A549 (cell line): ENCODE measurements around the gene SOS1. TPM values are rescaled to one million over a fixed set of nuclear protein-coding genes. Genes with fewer than 3 reads are reported as not detected.

Source experiments
- ATAC-seq, 2 experiments: fragments of 200-7000 bp in 1 of 2; fragments of >200 bp in 1 of 2; cut with Nextera tagmentation in 1 of 2; cut with Tn5 transposase in 1 of 2; 3 replicates each; pipeline versions ENCODE4 v1.8.0 to v1.9.1; 2018 to 2020; ENCODE audit warnings: mild to moderate bottlenecking in 1 of 2, moderate library complexity in 1 of 2
- CTCF ChIA-PET: fragments of 300-600 bp; sonication (Branson Sonifier 250); formaldehyde crosslinking; extraction: SDS; loops from one replicate; lab custom pipeline; 2021; ENCODE audit warnings: antibody characterized with exemption, inconsistent platforms; lab: Yijun Ruan, JAX
- POLR2A ChIA-PET: fragments of 350-600 bp; formaldehyde crosslinking; extraction: SDS; loops from one replicate; lab custom pipeline; 2021; ENCODE audit warnings: antibody characterized with exemption, inconsistent platforms; lab: Yijun Ruan, JAX
- DNase-seq, 2 experiments: peaks; one replicate each; pipeline versions ENCODE4 v3.0.0 to v3.0.0-alpha.2; 2011 to 2016; ENCODE audit warnings: low read depth in 1 of 2, low spot score in 1 of 2
- FAIRE-seq: peaks from 2 replicates; lab custom pipeline; 2011; peaks lifted over from hg19 to GRCh38; lab: Jason Lieb, UNC
- H3K27ac ChIP-seq, 2 experiments: fragments of >200 bp; sonication (Bioruptor Twin); formaldehyde crosslinking; 3 replicates each; pipeline ENCODE4 v1.5.1; 2016 to 2017
- H3K4me1 ChIP-seq: fragments of >200 bp; sonication (Bioruptor Twin); formaldehyde crosslinking; 3 replicates; pipeline ENCODE4 v1.6.1; 2016
- H3K4me2 ChIP-seq: fragments of >200 bp; sonication (Bioruptor Twin); formaldehyde crosslinking; 3 replicates; pipeline ENCODE4 v1.6.1; 2016
- H3K4me3 ChIP-seq: fragments of >200 bp; sonication (Bioruptor Twin); formaldehyde crosslinking; 3 replicates; pipeline ENCODE4 v1.5.1; 2016
- H3K9me3 ChIP-seq: fragments of >200 bp; sonication (Bioruptor Twin); formaldehyde crosslinking; 3 replicates; pipeline ENCODE4 v1.6.1; 2016
- ATOH8 ChIP-seq: fragments of 250-450 bp; sonication (Bioruptor Pico); IDR thresholded peaks from 2 replicates; pipeline ENCODE4 v1.5.0; 2020; ENCODE audit warnings: low read depth, mild to moderate bottlenecking, moderate library complexity
- BCL3 ChIP-seq: fragments of >200 bp; sonication (Bioruptor Twin); formaldehyde crosslinking; IDR thresholded peaks from 3 replicates; pipeline ENCODE4 v1.6.1; 2016
- BHLHE40 ChIP-seq: IDR thresholded peaks from 2 replicates; pipeline ENCODE4 v1.6.1; 2012; ENCODE audit warnings: low read depth, low read length, inconsistent platforms
- EHMT2 ChIP-seq: fragments of 200-600 bp; sonication (generic); IDR thresholded peaks from 2 replicates; pipeline ENCODE4 v1.6.1; 2016; ENCODE audit warnings: antibody characterized with exemption, low read depth, mild to moderate bottlenecking, moderate library complexity
- EP300 ChIP-seq, 2 experiments: fragments of >200 bp; sonication (Bioruptor Twin); formaldehyde crosslinking; IDR thresholded peaks; 2 replicates in 1 of 2; 3 replicates in 1 of 2; pipeline ENCODE4 v1.6.1; 2016 to 2017
- ESRRA ChIP-seq: fragments of 150-350 bp; IDR thresholded peaks from 2 replicates; pipeline ENCODE4 v1.6.1; 2014; ENCODE audit warnings: mild to moderate bottlenecking, low read length, borderline replicate concordance
- FOSL2 ChIP-seq, 2 experiments: fragments of 450-650 bp in 1 of 2; fragments of >200 bp in 1 of 2; sonication (Bioruptor Twin) in 1 of 2; formaldehyde crosslinking; IDR thresholded peaks; 2 replicates each; pipeline versions ENCODE4 v1.5.0 to v1.6.1; 2016 to 2020; ENCODE audit warnings: mild to moderate bottlenecking in 1 of 2, moderate library complexity in 1 of 2
- FOXS1 ChIP-seq: fragments of 250-450 bp; sonication (Bioruptor Pico); IDR thresholded peaks from 2 replicates; pipeline ENCODE4 v1.5.0; 2020; ENCODE audit warnings: mild to moderate bottlenecking, moderate library complexity
- GATA3 ChIP-seq: IDR thresholded peaks from 2 replicates; pipeline ENCODE4 v1.6.1; 2012; ENCODE audit warnings: borderline replicate concordance
- HEYL ChIP-seq: fragments of 250-450 bp; sonication (Bioruptor Pico); IDR thresholded peaks from 2 replicates; pipeline ENCODE4 v1.8.0; 2021; ENCODE audit warnings: mild to moderate bottlenecking, moderate library complexity
- HOXB13 ChIP-seq: fragments of 250-450 bp; sonication (Bioruptor Pico); IDR thresholded peaks from 2 replicates; pipeline ENCODE4 v1.5.0; 2020; ENCODE audit warnings: low read depth, mild to moderate bottlenecking, moderate library complexity
- MAX ChIP-seq: IDR thresholded peaks from 2 replicates; pipeline ENCODE4 v1.6.1; 2012
- MAZ ChIP-seq: fragments of 150-350 bp; IDR thresholded peaks from 2 replicates; pipeline ENCODE4 v1.6.1; 2014; ENCODE audit warnings: antibody characterized with exemption, low read depth, low read length, borderline replicate concordance
- MYC ChIP-seq: IDR thresholded peaks from 2 replicates; pipeline ENCODE4 v1.6.1; 2012; ENCODE audit warnings: mild to moderate bottlenecking, inconsistent platforms, low read length, improper control_type of control experiment, borderline replicate concordance
- PBX3 ChIP-seq: IDR thresholded peaks from 2 replicates; pipeline ENCODE4 v1.6.1; 2012
- PHF8 ChIP-seq: fragments of 200-600 bp; sonication (generic); IDR thresholded peaks from 2 replicates; pipeline ENCODE4 v1.6.1; 2016; ENCODE audit warnings: low read depth, mild to moderate bottlenecking, antibody characterized with exemption, moderate library complexity, borderline replicate concordance
- POLR2AphosphoS2 ChIP-seq: conservative IDR thresholded peaks from 2 replicates; pipeline ENCODE4 v1.6.1; 2012; ENCODE audit warnings: low read length, improper control_type of control experiment, inconsistent platforms
- RAD21 ChIP-seq, 2 experiments: fragments of >200 bp in 1 of 2; sonication (Bioruptor Twin) in 1 of 2; formaldehyde crosslinking in 1 of 2; IDR thresholded peaks in 1 of 2; conservative IDR thresholded peaks in 1 of 2; 2 replicates in 1 of 2; 3 replicates in 1 of 2; pipeline ENCODE4 v1.6.1; 2012 to 2018; ENCODE audit warnings: inconsistent platforms in 1 of 2
- RARB ChIP-seq: fragments of 250-450 bp; sonication (Bioruptor Pico); IDR thresholded peaks from 2 replicates; pipeline ENCODE4 v1.8.0; 2021; ENCODE audit warnings: mild to moderate bottlenecking, moderate library complexity
- RCOR1 ChIP-seq: fragments of 150-350 bp; IDR thresholded peaks from 2 replicates; pipeline ENCODE4 v1.6.1; 2014; ENCODE audit warnings: antibody characterized with exemption, low read length, low read depth
- REST ChIP-seq: fragments of 200-600 bp; sonication (generic); IDR thresholded peaks from 2 replicates; pipeline ENCODE4 v1.6.1; 2016; ENCODE audit warnings: antibody characterized with exemption, mild to moderate bottlenecking, moderate library complexity
- RNF2 ChIP-seq: fragments of 200-600 bp; sonication (generic); IDR thresholded peaks from 2 replicates; pipeline ENCODE4 v1.6.1; 2016; ENCODE audit warnings: low read depth, mild to moderate bottlenecking, antibody characterized with exemption, moderate library complexity, borderline replicate concordance
- SMC3 ChIP-seq: fragments of >200 bp; sonication (Bioruptor Twin); formaldehyde crosslinking; IDR thresholded peaks from 3 replicates; pipeline ENCODE4 v1.6.1; 2018; ENCODE audit warnings: inconsistent platforms
- USF2 ChIP-seq: fragments of 450-650 bp; IDR thresholded peaks from 2 replicates; pipeline ENCODE4 v1.6.1; 2014; ENCODE audit warnings: antibody characterized with exemption
- ZC3H11A ChIP-seq: fragments of 450-650 bp; IDR thresholded peaks from 2 replicates; pipeline ENCODE4 v1.6.1; 2014; ENCODE audit warnings: antibody characterized with exemption, mild to moderate bottlenecking
- ZSCAN20 ChIP-seq: fragments of 250-450 bp; sonication (Bioruptor Pico); IDR thresholded peaks from 2 replicates; pipeline ENCODE4 v1.8.0; 2022; ENCODE audit warnings: mild to moderate bottlenecking, moderate library complexity
- WGBS: methylation state at CpG from one replicate; pipeline ENCODE4 v1.1.6; 2017; ENCODE audit errors: missing lambda C conversion rate; 5-methylcytosine and 5-hydroxymethylcytosine counted together
- polyA plus RNA-seq, 4 experiments: library from polyadenylated mRNA; depleted of rRNA in 3 of 4; stranded (reverse); fragments of >200 nt; fragmentation: RNase III in 1 of 4; extraction: RNeasy Plus Mini Kit Qiagen cat#74134 plus additional on column Dnase treatment in 1 of 4; gene quantifications; 2 replicates in 3 of 4; 3 replicates in 1 of 4; pipeline ENCODE4 v1.2.3, GENCODE V29; 2011 to 2017

Gene SOS1
- polyA plus RNA-seq, 2 of the 4 experiments (the other 2 are of a cell fraction), result 19.6 to 48.9 TPM

GRCh38 chr2:38978296-38978903 lies 142.5 kb downstream of the SOS1 start:
- no peaks in the 10 kb centered on the region for H3K9me3 ChIP-seq
- no peak for ATAC-seq
- ChIA-PET POLR2A (no interaction called here), CTCF (interaction anchor here (1.5 to 2.3 kb wide), 2 partner anchors 29 to 31 kb away, joined by 3 to 8 read pairs; no protein-coding TSS in a partner anchor)
- FAIRE-seq, result no peak
- no peak overlapping the region for H3K4me3 ChIP-seq
- peaks cover 9% of the 10 kb centered on the region for H3K4me1 ChIP-seq
- H3K4me2 ChIP-seq, result no peak overlapping the region
- TF ChIP-seq HOXB13 (CRISPR knock-in tag), result no peak
- no peak for TF ChIP-seq MAZ
- TF ChIP-seq RAD21 (conservative IDR thresholded peaks at IDR 0.05 in 1 of 2, IDR thresholded peaks at IDR 0.05 in 1 of 2), result no peak
- no peak for TF ChIP-seq EHMT2
- TF ChIP-seq ZC3H11A, result no peak
- no peak for TF ChIP-seq POLR2AphosphoS2
- TF ChIP-seq USF2, result no peak
- no peak for TF ChIP-seq SMC3
- TF ChIP-seq FOXS1, result no peak
- TF ChIP-seq REST, result no peak
- no peak for TF ChIP-seq RARB (CRISPR knock-in tag)
- TF ChIP-seq GATA3, result no peak
- TF ChIP-seq ZSCAN20 (CRISPR knock-in tag), result no peak
- no peak for TF ChIP-seq HEYL
- no peak for TF ChIP-seq MAX
- TF ChIP-seq MYC, result no peak
- TF ChIP-seq RCOR1, result no peak
- TF ChIP-seq FOSL2 (IDR thresholded peaks at IDR 0.05), result no peak
- TF ChIP-seq FOSL2 (CRISPR knock-in tag; IDR thresholded peaks at IDR 0.05), result no peak
- TF ChIP-seq PHF8, result no peak
- H3K27ac ChIP-seq, result no peak overlapping the region
- WGBS, result 85% methylated on average over 5 of the region's 5 CpGs
- no peak for DNase-seq

GRCh38 chr2:38977047-38977446 lies 143.8 kb downstream of the SOS1 start:
- ChIA-PET POLR2A (no interaction called here), CTCF (no interaction called here)
- 88% methylated on average over 3 of the region's 3 CpGs for WGBS
- Histone ChIP-seq H3K4me2 (no peak overlapping the region), H3K4me1 (no peaks in the 10 kb centered on the region), H3K4me3 (no peak overlapping the region), H3K27ac (no peak overlapping the region), H3K9me3 (no peaks in the 10 kb centered on the region)
- TF ChIP-seq ATOH8 (CRISPR knock-in tag) (no peak), ESRRA (no peak), BCL3 (no peak), RNF2 (no peak), BHLHE40 (no peak), EP300 (IDR thresholded peaks at IDR 0.05) (no peak), PBX3 (no peak), ZSCAN20 (CRISPR knock-in tag) (no peak)
- no peak for DNase-seq
- no peak for FAIRE-seq
- no peak for ATAC-seq
